Measurements from ENCODE around the gene ATG2B. TPM values are rescaled to one million over a fixed set of nuclear protein-coding genes. Genes with fewer than 3 reads are reported as not detected.

The ATG2B gene
- total RNA-seq, 2 experiments from 2014 or later = 16.3 to 17.4 TPM

DNA sequence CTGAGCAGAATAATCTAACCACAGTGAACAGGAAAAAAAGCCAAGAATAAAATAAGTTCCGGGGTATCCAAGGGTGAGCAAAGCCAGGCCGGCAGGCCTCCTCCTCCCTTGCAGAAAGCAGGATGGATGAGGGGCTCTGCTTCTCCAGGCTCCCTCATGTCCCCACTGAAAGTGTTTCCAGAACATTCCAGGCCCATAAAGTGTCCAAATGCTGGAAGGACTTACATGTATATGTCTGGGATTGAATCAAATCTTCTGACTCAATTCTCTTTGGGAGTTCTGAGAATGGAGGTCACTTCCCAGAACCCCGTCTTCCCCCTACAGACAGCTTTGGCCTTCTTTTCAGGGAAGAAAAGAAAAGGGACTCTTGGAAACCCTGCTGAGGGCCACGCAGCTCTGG lies 132.1 kb downstream of the ATG2B start:
- no peaks in the 10 kb centered on the region for H3K9me3 Mint-ChIP-seq
- no peaks in the 10 kb centered on the region for H3K4me1 Mint-ChIP-seq
- H3K36me3 Mint-ChIP-seq (ENCODE audit: low read depth) = no peaks in the 10 kb centered on the region
- H3K4me3 Mint-ChIP-seq = no peak overlapping the region
- CTCF ChIA-PET = no interaction called here
- H3K27ac Mint-ChIP-seq = no peak overlapping the region
- POLR2A ChIA-PET = no interaction called here
- no peaks in the 10 kb centered on the region for H3K27me3 Mint-ChIP-seq
- no peak for DNase-seq

DNA sequence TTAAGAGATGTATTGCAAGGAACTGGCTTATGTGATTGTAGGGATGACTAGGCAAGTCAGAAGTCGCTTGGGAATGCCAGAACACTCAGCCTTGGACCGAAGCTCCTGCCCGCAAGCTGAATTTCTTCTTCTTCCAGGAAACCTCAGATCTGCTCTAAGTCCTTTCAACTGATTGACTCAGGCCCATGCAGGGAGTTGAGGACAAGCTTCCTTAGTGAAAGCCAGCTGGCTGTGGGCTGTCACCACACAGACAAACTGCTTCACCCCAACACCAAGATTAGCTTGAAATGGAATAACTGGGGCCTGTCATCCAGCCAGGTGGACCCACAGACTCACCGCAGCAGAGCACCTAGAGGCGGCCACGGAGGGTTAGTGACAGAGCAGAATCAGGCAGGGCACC lies 133.8 kb downstream of the ATG2B start:
- H3K27ac Mint-ChIP-seq = no peak overlapping the region
- H3K36me3 Mint-ChIP-seq (ENCODE audit: low read depth) = no peaks in the 10 kb centered on the region
- ChIA-PET POLR2A (no interaction called here), CTCF (no interaction called here)
- no peaks in the 10 kb centered on the region for H3K9me3 Mint-ChIP-seq
- no peak for DNase-seq
- no peaks in the 10 kb centered on the region for H3K4me1 Mint-ChIP-seq
- H3K27me3 Mint-ChIP-seq = no peaks in the 10 kb centered on the region
- no peak overlapping the region for H3K4me3 Mint-ChIP-seq

Other genes with a start within 250 kb of the ATG2B start
- gene BDKRB2, start 158.5 kb downstream of the ATG2B start, total RNA-seq = not detected
- not detected for gene BDKRB1, start 107.1 kb downstream of the ATG2B start, total RNA-seq
- 10 to 100 TPM; 25.4 to 25.9 TPM for gene GSKIP, start 185 bp upstream of the ATG2B start, total RNA-seq
- gene AK7, start 28.8 kb upstream of the ATG2B start, total RNA-seq = 1 to 10 TPM in 1 of 2 experiments, under 1 TPM in 1; 0.80 to 1.6 TPM
- gene PAPOLA, start 139.0 kb upstream of the ATG2B start, total RNA-seq = 100 to 1,000 TPM; 164 to 173 TPM

Measured in activated CD4-positive, alpha-beta memory T cell treated with anti-CD3 and anti-CD28 coated beads, Interleukin-2, amount 10 ng/mL, durations not matched to agents 7 days and 5 days (primary cell).